ENCODE measurements around the gene MAGI2.

The MAGI2 gene

GRCh38 chr7:78605119-78605518, 848.3 kb downstream of the MAGI2 start:
- no peak for DNase-seq (ENCODE audit: low read depth)
- in situ Hi-C loops (cut with HindIII; ENCODE audit: low sequenced_read_pairs) = no loop called here
- H3K4me3 ChIP-seq (ENCODE audit: low read depth, low read length) = no peak overlapping the region
- TF ChIP-seq, protein P1, sequence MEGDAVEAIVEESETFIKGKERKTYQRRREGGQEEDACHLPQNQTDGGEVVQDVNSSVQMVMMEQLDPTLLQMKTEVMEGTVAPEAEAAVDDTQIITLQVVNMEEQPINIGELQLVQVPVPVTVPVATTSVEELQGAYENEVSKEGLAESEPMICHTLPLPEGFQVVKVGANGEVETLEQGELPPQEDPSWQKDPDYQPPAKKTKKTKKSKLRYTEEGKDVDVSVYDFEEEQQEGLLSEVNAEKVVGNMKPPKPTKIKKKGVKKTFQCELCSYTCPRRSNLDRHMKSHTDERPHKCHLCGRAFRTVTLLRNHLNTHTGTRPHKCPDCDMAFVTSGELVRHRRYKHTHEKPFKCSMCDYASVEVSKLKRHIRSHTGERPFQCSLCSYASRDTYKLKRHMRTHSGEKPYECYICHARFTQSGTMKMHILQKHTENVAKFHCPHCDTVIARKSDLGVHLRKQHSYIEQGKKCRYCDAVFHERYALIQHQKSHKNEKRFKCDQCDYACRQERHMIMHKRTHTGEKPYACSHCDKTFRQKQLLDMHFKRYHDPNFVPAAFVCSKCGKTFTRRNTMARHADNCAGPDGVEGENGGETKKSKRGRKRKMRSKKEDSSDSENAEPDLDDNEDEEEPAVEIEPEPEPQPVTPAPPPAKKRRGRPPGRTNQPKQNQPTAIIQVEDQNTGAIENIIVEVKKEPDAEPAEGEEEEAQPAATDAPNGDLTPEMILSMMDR (IDR thresholded peaks at IDR 0.05; ENCODE audit: low read depth, low read length, missing control alignments) = no peak

DNA sequence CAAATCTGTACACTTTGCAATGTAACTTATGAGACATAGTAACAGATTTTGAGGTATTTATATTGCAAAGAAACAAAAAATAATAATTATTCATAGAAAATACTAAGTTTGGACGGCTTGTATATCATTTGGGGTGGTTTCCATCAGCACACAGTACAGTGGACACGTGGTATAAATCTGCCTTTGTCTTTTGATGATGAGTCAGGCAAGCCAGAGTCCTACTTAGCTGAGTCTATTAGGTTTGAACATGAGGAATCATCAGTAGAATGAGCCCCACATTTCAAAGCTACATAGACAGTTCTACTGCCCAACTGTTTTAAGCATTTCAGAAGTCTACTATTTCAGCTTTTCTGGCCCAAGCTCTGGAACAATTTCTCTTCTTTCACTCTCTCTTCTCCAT, 851.7 kb downstream of the MAGI2 start:
- in situ Hi-C loops (cut with HindIII; ENCODE audit: low sequenced_read_pairs) = no loop called here
- DNase-seq (ENCODE audit: low read depth) = no peak
- H3K4me3 ChIP-seq (ENCODE audit: low read depth, low read length) = no peak overlapping the region
- TF ChIP-seq, protein P1 (IDR thresholded peaks at IDR 0.05; ENCODE audit: low read depth, low read length, missing control alignments) = no peak

- no peak for DNase-seq (ENCODE audit: low read depth)
- TF ChIP-seq, protein P1 (IDR thresholded peaks at IDR 0.05; ENCODE audit: low read depth, low read length, missing control alignments) = no peak
- in situ Hi-C loops (cut with HindIII; ENCODE audit: low sequenced_read_pairs) = no loop called here
- H3K4me3 ChIP-seq (ENCODE audit: low read depth, low read length) = no peak overlapping the region
These were observed 859.3 kb downstream of the MAGI2 start for GRCh38 chr7:78594156-78594555.

GRCh38 chr7:78588393-78588792, 865.1 kb downstream of the MAGI2 start:
- in situ Hi-C loops (cut with HindIII; ENCODE audit: low sequenced_read_pairs) = no loop called here
- TF ChIP-seq, protein P1 (IDR thresholded peaks at IDR 0.05; ENCODE audit: low read depth, low read length, missing control alignments) = no peak
- no peak for DNase-seq (ENCODE audit: low read depth)

GRCh38 chr7:78587443-78588044, 865.9 kb downstream of the MAGI2 start:
- TF ChIP-seq, protein P1 (IDR thresholded peaks at IDR 0.05; ENCODE audit: low read depth, low read length, missing control alignments) = peak; percentile 13
- in situ Hi-C loops (cut with HindIII; ENCODE audit: low sequenced_read_pairs) = no loop called here
- H3K4me3 ChIP-seq (ENCODE audit: low read depth, low read length) = no peak overlapping the region
- no peak for DNase-seq (ENCODE audit: low read depth)

More at GRCh38 chr7:78588393-78588792, 865.1 kb downstream of the MAGI2 start:
- no peak overlapping the region for H3K4me3 ChIP-seq (ENCODE audit: low read depth, low read length)

DNA sequence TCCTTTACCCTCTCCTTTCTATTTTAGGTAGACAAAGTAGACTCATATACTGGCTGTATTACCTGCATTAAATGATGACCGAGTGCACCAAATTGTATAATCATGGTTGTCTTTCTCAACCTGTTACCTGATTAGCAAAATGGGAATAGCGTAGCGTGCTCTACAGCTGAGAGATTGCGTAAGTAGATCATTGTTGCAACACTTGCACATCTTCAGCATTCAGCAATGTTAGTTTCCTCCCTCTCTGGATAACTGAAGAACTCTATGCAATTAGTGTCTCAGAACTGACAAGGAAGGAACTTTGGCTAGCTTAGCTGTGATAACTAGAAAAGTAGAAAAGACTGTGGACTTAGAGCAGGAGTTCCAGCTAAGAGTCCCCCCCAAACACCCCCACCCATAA, 867.5 kb downstream of the MAGI2 start:
- H3K4me3 ChIP-seq (ENCODE audit: low read depth, low read length) = no peak overlapping the region
- in situ Hi-C loops (cut with HindIII; ENCODE audit: low sequenced_read_pairs) = no loop called here
- TF ChIP-seq, protein P1 (IDR thresholded peaks at IDR 0.05; ENCODE audit: low read depth, low read length, missing control alignments) = no peak
- no peak for DNase-seq (ENCODE audit: low read depth)

All from astrocyte of the cerebellum (primary cell).